ENCODE results near the gene BBOX1.

DNA sequence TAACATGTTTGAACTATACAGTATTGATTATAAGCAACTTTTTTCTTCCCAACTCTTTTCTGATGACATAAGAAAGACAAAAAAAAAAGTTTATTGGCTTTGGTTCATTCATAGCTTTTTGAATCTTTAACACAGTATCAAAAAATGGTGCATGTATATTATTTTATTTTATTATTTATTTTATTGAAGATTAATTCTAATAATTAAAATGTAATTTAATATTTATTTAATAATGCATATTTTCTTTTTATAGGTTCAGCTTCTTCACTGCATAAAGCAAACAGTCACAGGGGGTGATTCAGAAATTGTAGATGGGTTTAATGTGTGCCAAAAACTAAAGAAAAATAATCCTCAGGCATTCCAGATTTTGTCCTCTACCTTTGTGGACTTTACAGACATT, 78.8 kb downstream of the BBOX1 start:
- TF ChIP-seq EP300 (IDR thresholded peaks at IDR 0.05) = no peak
- TF ChIP-seq, protein P1, sequence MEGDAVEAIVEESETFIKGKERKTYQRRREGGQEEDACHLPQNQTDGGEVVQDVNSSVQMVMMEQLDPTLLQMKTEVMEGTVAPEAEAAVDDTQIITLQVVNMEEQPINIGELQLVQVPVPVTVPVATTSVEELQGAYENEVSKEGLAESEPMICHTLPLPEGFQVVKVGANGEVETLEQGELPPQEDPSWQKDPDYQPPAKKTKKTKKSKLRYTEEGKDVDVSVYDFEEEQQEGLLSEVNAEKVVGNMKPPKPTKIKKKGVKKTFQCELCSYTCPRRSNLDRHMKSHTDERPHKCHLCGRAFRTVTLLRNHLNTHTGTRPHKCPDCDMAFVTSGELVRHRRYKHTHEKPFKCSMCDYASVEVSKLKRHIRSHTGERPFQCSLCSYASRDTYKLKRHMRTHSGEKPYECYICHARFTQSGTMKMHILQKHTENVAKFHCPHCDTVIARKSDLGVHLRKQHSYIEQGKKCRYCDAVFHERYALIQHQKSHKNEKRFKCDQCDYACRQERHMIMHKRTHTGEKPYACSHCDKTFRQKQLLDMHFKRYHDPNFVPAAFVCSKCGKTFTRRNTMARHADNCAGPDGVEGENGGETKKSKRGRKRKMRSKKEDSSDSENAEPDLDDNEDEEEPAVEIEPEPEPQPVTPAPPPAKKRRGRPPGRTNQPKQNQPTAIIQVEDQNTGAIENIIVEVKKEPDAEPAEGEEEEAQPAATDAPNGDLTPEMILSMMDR (IDR thresholded peaks at IDR 0.05) = no peak

Measured in suprapubic skin (tissue), 3 donors.